Adrenal gland (tissue), 5 donors: ENCODE data around the gene S100A6.

ENCODE experiments used
- CTCF ChIP-seq, 6 experiments: fragments of 450-650 bp in 4 of 6; fragments of 200-600 bp in 2 of 6; sonication (generic) in 1 of 6; IDR thresholded peaks; 1 replicate in 5 of 6; 2 replicates in 1 of 6; pipeline versions ENCODE4 v1.5.1 to v1.8.0; 2016 to 2021; ENCODE audit warnings: antibody characterized with exemption in 6 of 6, mild to moderate bottlenecking in 2 of 6, moderate library complexity in 1 of 6
- POLR2A ChIP-seq, 2 donors: fragments of 450-650 bp; IDR thresholded peaks; one replicate each; pipeline ENCODE4 v1.6.1; 2017; ENCODE audit warnings: antibody characterized with exemption in 2 of 2, mild to moderate bottlenecking in 2 of 2, moderate library complexity in 1 of 2
- donor health status: DM: no; HTN: no; CAD: no.

DNA sequence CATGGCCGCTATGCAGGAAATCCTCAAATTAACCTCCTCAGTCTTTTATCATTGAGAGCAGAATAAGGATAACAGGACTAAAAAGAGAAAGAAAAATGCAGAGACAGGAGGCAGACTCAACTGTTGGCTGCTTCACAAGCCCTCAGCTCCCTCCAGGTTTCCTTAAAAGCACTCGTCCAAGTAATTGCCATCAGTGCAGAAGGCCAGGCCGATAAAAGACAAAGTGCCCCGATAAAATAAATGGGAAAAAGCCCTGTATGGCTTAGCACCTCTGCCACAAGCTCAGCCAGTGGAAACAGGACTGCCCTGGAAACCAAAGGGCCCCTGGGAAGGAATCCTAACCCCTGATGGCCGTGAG lies 8.1 kb downstream of the S100A6 start:
- TF ChIP-seq CTCF (IDR thresholded peaks at IDR 0.05) (no peak), POLR2A (IDR thresholded peaks at IDR 0.05) (no peak)
